Naive thymus-derived CD4-positive, alpha-beta T cell (primary cell): Measurements from ENCODE around the gene PRIM2. TPM values are rescaled to one million over a fixed set of nuclear protein-coding genes. Genes with fewer than 3 reads are reported as not detected.
"Not testable (repeated sequence)": the region's sequence is repeated elsewhere in the genome, so short reads cannot be mapped to it uniquely, and the experiment has no call there.

Experiments
- ATAC-seq: fragments of 150-1000 bp; cut with Tn5 transposase; 2 replicates; pipeline ENCODE4 v1.10.0; 2021; ENCODE audit warnings: mild to moderate bottlenecking, moderate library complexity
- CTCF ChIA-PET: fragments of 350-600 bp; sonication (Branson Sonifier 250); formaldehyde crosslinking; loops from one replicate; lab custom pipeline; 2021; ENCODE audit warnings: antibody characterized with exemption; lab: Charles Lee
- POLR2A ChIA-PET: fragments of 350-600 bp; sonication (Branson Sonifier 250); formaldehyde crosslinking; loops from one replicate; lab custom pipeline; 2021; ENCODE audit warnings: antibody characterized with exemption, inconsistent platforms; lab: Charles Lee
- DNase-seq, 9 donors: peaks; one replicate each; pipeline versions ENCODE4 v3.0.0 to v3.0.0-alpha.2; 2020 to 2022; ENCODE audit warnings: mixed read lengths in 1 of 9
- H3K27ac ChIP-seq: one replicate; pipeline ENCODE4 v1.7.0; 2013; ENCODE audit warnings: mild to moderate bottlenecking, low read depth, low read length, moderate library complexity
- H3K27me3 ChIP-seq, 2 donors: one replicate each; pipeline ENCODE4 v1.7.0; 2013; ENCODE audit warnings: low read length in 2 of 2, mild to moderate bottlenecking in 2 of 2, moderate library complexity in 2 of 2; ENCODE audit not compliant: control insufficient read depth in 2 of 2, insufficient read depth in 2 of 2
- H3K36me3 ChIP-seq, 3 experiments: 1 replicate in 2 of 3; 2 replicates in 1 of 3; pipeline ENCODE4 v1.7.0; 2013; ENCODE audit warnings: low read length in 3 of 3, mild to moderate bottlenecking in 3 of 3, moderate library complexity in 1 of 3; ENCODE audit not compliant: insufficient read depth in 3 of 3, control insufficient read depth in 2 of 3
- H3K4me1 ChIP-seq, 2 donors: one replicate each; pipeline ENCODE4 v1.7.0; 2013; ENCODE audit warnings: low read length in 2 of 2, mild to moderate bottlenecking in 2 of 2, moderate library complexity in 1 of 2; ENCODE audit not compliant: control insufficient read depth in 2 of 2, insufficient read depth in 2 of 2
- H3K4me3 ChIP-seq: 2 replicates; pipeline ENCODE4 v1.7.0; 2013; ENCODE audit warnings: mild to moderate bottlenecking, low read length
- H3K9me3 ChIP-seq, 3 experiments: 1 replicate in 2 of 3; 2 replicates in 1 of 3; pipeline ENCODE4 v1.7.0; 2013; ENCODE audit warnings: low read length in 3 of 3; ENCODE audit not compliant: control insufficient read depth in 2 of 3
- H3K27ac Mint-ChIP-seq, 9 donors: one replicate each; pipeline ENCODE4 v1.8.0; 2020 to 2022; ENCODE audit warnings: mixed read lengths in 9 of 9, mild to moderate bottlenecking in 8 of 9, moderate library complexity in 5 of 9, inconsistent platforms in 2 of 9
- H3K27me3 Mint-ChIP-seq, 5 donors: one replicate each; pipeline ENCODE4 v1.8.0; 2021 to 2022; ENCODE audit warnings: mixed read lengths in 5 of 5, mild to moderate bottlenecking in 1 of 5
- H3K36me3 Mint-ChIP-seq, 5 donors: one replicate each; pipeline ENCODE4 v1.8.0; 2020 to 2022; ENCODE audit warnings: mixed read lengths in 5 of 5, mild to moderate bottlenecking in 3 of 5, inconsistent platforms in 1 of 5
- H3K4me1 Mint-ChIP-seq, 7 donors: one replicate each; pipeline ENCODE4 v1.8.0; 2020 to 2022; ENCODE audit warnings: mixed read lengths in 7 of 7, mild to moderate bottlenecking in 3 of 7, inconsistent platforms in 1 of 7
- H3K4me3 Mint-ChIP-seq, 10 donors: one replicate each; pipeline ENCODE4 v1.8.0; 2020 to 2022; ENCODE audit warnings: mild to moderate bottlenecking in 10 of 10, mixed read lengths in 10 of 10, moderate library complexity in 6 of 10, inconsistent platforms in 2 of 10
- H3K9me3 Mint-ChIP-seq, 11 donors: one replicate each; pipeline ENCODE4 v1.8.0; 2020 to 2022; ENCODE audit warnings: mixed read lengths in 11 of 11, mild to moderate bottlenecking in 4 of 11, inconsistent platforms in 1 of 11, moderate library complexity in 1 of 11
- intact Hi-C, 2 donors: fragments of 100-400 bp; cut with micrococcal nuclease; formaldehyde crosslinking; loops; one replicate each; pipeline ENCODE4 v1.15.1; 2023
- polyA plus RNA-seq, 2 donors: library from polyadenylated mRNA; unstranded; fragments of 300-500 nt; fragmentation: Illumina TruSeq; gene quantifications; one replicate each; pipeline ENCODE4 v1.2.3, GENCODE V29; 2021
- total RNA-seq, 6 experiments: library from RNA in 5 of 6; stranded (reverse) in 5 of 6; gene quantifications; 1 replicate in 5 of 6; 2 replicates in 1 of 6; pipeline ENCODE4 v1.2.3 and lab custom pipeline; 2021 to 2026

Gene PRIM2
- total and polyA plus RNA-seq, 7 experiments from 2014 or later, result 7.2 to 33.2 (median 11.9) TPM

GRCh38 chr6:57392047-57392446, 74.6 kb downstream of the PRIM2 start:
- H3K4me1 ChIP-seq, result not testable (repeated sequence)

GRCh38 chr6:57419341-57419740, 101.9 kb downstream of the PRIM2 start:
- H3K36me3 ChIP-seq, H3K9me3 Mint-ChIP-seq, H3K27me3 Mint-ChIP-seq, ATAC-seq, H3K9me3 ChIP-seq, H3K4me1 ChIP-seq, H3K4me3 ChIP-seq, POLR2A ChIA-PET, H3K4me3 Mint-ChIP-seq, CTCF ChIA-PET, H3K27me3 ChIP-seq, intact Hi-C loops, H3K27ac ChIP-seq, DNase-seq: not testable (repeated sequence)
- H3K27ac Mint-ChIP-seq, result peak overlapping the region in 1 of 9 donors; percentile 32
- H3K36me3 Mint-ChIP-seq, result peaks cover 0 to 32% (median 25%) of the 10 kb centered on the region in 5 donors
- peaks cover 4 to 14% (median 10%) of the 10 kb centered on the region in 7 donors for H3K4me1 Mint-ChIP-seq

More at GRCh38 chr6:57392047-57392446, 74.6 kb downstream of the PRIM2 start:
- CTCF ChIA-PET, POLR2A ChIA-PET, H3K27ac ChIP-seq, ATAC-seq, H3K27me3 Mint-ChIP-seq, H3K36me3 ChIP-seq, H3K27me3 ChIP-seq, intact Hi-C loops, DNase-seq, H3K4me3 Mint-ChIP-seq, H3K9me3 ChIP-seq, H3K4me3 ChIP-seq, H3K27ac Mint-ChIP-seq: not testable (repeated sequence)
- Mint-ChIP-seq H3K36me3 (peaks cover 27 to 66% (median 64%) of the 10 kb centered on the region in 5 donors), H3K4me1 (peaks cover 9 to 25% (median 14%) of the 10 kb centered on the region in 7 donors), H3K9me3 (peaks cover 11 to 50% (median 24%) of the 10 kb centered on the region in 11 donors)

DNA sequence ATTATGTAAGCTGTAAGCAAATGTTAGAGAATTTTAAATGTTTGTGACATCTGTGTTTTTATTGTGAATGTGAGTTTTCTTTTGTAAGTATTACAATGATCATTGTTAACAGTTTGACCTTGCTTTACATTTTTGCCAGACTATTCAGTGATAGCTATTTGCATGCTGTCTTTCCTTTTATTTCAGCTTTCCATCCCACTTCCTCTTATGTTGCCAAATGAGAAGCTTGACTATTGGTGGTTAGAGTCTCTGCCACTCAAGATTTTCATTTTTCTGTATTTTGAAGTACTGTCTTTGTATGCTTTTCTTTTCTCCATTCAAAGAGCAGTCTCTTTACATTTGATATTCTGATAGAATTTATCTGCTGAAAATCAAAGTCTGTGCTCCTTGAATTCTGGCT, 104.1 kb downstream of the PRIM2 start:
- Histone ChIP-seq H3K4me1 (no peaks in the 10 kb centered on the region), H3K9me3 (no peaks in the 10 kb centered on the region), H3K36me3 (no peaks in the 10 kb centered on the region), H3K4me3 (no peak overlapping the region), H3K27me3 (no peaks in the 10 kb centered on the region), H3K27ac (no peak overlapping the region)
- no peak for ATAC-seq
- H3K4me3 Mint-ChIP-seq, result no peak overlapping the region
- CTCF ChIA-PET, result no interaction called here
- no peaks in the 10 kb centered on the region for H3K9me3 Mint-ChIP-seq
- POLR2A ChIA-PET, result no interaction called here
- peaks cover 2 to 14% (median 10%) of the 10 kb centered on the region in 7 donors for H3K4me1 Mint-ChIP-seq
- peaks cover 0 to 25% (median 19%) of the 10 kb centered on the region in 5 donors for H3K36me3 Mint-ChIP-seq
- H3K27ac Mint-ChIP-seq, result no peak overlapping the region
- intact Hi-C loops, result no loop called here
- no peaks in the 10 kb centered on the region for H3K27me3 Mint-ChIP-seq
- DNase-seq, result no peak

DNA sequence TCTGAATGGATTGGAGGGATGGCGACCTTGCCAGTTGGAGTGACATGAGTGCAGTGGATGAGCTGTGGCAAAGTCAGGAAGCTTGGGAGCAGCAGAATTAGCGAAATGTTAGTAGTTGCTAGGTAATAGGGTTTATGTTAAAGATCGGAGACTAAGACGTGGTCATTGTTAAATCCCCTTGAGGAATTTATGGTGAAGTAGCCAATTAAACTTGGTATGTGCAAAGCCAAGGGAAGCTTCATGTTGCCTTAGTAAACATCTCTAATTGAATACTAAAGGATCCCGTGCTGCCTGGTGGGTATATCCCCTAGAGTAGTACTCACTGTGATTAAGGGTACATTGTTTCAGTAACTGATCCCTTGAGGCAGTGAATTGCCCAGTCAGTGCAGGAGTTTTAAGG, 106.0 kb downstream of the PRIM2 start:
- H3K27me3 ChIP-seq, result no peaks in the 10 kb centered on the region
- no peaks in the 10 kb centered on the region for H3K4me1 ChIP-seq
- no peak for DNase-seq
- intact Hi-C loops, result no loop called here
- Mint-ChIP-seq H3K4me3 (no peak overlapping the region), H3K4me1 (peaks cover 2 to 14% (median 10%) of the 10 kb centered on the region in 7 donors), H3K9me3 (no peaks in the 10 kb centered on the region), H3K27ac (no peak overlapping the region), H3K27me3 (no peaks in the 10 kb centered on the region), H3K36me3 (peaks cover 0 to 19% (median 14%) of the 10 kb centered on the region in 5 donors)
- no peaks in the 10 kb centered on the region for H3K36me3 ChIP-seq
- ChIA-PET CTCF (no interaction called here), POLR2A (no interaction called here)
- no peak overlapping the region for H3K27ac ChIP-seq
- ATAC-seq, result no peak
- H3K9me3 ChIP-seq, result no peaks in the 10 kb centered on the region
- H3K4me3 ChIP-seq, result no peak overlapping the region

- H3K9me3 Mint-ChIP-seq, intact Hi-C loops, H3K4me1 ChIP-seq, ATAC-seq, H3K27ac ChIP-seq, H3K9me3 ChIP-seq, H3K4me3 ChIP-seq, H3K27me3 Mint-ChIP-seq, H3K27me3 ChIP-seq, H3K36me3 ChIP-seq, DNase-seq, POLR2A ChIA-PET, CTCF ChIA-PET: not testable (repeated sequence)
- Mint-ChIP-seq H3K4me1 (peaks cover 9 to 40% (median 24%) of the 10 kb centered on the region in 7 donors), H3K36me3 (peaks cover 3 to 32% (median 9%) of the 10 kb centered on the region in 5 donors), H3K27ac (peak overlapping the region in 6 of 9 donors; percentile 12 to 58 (median 30)), H3K4me3 (peak overlapping the region in 7 of 10 donors; percentile 0 to 69 (median 17))
Observed at GRCh38 chr6:57431742-57432141, 114.3 kb downstream of the PRIM2 start.

DNA sequence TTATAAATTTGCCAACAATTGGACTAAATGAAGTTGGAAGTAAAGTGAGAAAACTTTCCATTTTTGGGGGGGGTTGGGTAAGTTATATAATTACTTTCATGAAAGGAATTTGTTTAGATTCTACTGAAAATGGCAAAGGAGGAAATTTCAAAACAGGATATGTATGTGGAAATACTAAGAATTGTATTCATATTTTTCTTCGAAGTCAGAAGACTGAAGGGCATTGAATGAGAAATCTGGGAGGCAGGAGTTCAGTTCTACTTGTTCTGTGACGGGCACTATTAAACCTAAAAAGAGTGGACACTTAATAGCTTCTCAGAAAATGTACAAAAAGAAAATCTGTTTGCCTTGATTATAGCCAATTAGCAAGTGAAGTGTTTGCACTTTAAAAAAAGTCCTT, 114.7 kb downstream of the PRIM2 start:
- Mint-ChIP-seq H3K27me3 (no peaks in the 10 kb centered on the region), H3K4me3 (peak overlapping the region in 6 of 10 donors; percentile 0 to 69 (median 17)), H3K9me3 (peaks cover 0 to 5% (median 0%) of the 10 kb centered on the region in 11 donors), H3K27ac (peak overlapping the region in 6 of 9 donors; percentile 12 to 58 (median 30)), H3K36me3 (peaks cover 3 to 29% (median 11%) of the 10 kb centered on the region in 5 donors), H3K4me1 (peaks cover 9 to 40% (median 24%) of the 10 kb centered on the region in 7 donors)
- DNase-seq (no peak), ATAC-seq (no peak)
- Histone ChIP-seq H3K4me3 (no peak overlapping the region), H3K36me3 (no peaks in the 10 kb centered on the region), H3K9me3 (no peaks in the 10 kb centered on the region), H3K4me1 (peaks cover 0 to 5% of the 10 kb centered on the region in 2 donors), H3K27me3 (no peaks in the 10 kb centered on the region), H3K27ac (no peak overlapping the region)
- CTCF ChIA-PET, result no interaction called here
- POLR2A ChIA-PET, result no interaction called here
- intact Hi-C loops, result no loop called here
